ENCODE measurements around the gene MGAT5B.
"Not testable (repeated sequence)": the region's sequence is repeated elsewhere in the genome, so short reads cannot be mapped to it uniquely, and the experiment has no call there.

The MGAT5B gene

GRCh38 chr17:76833747-76834146 is 34.5 kb upstream of the MGAT5B start:
- no peak overlapping the region for H3K9ac ChIP-seq (ENCODE audit: low read length in 5 of 5)

GRCh38 chr17:76834870-76835269 is 33.3 kb upstream of the MGAT5B start:
- Histone ChIP-seq H3K27me3 (ENCODE audit: control insufficient read depth in 5 of 5, insufficient read depth in 4 of 5, low read length in 5 of 5) (peaks cover 9 to 18% (median 16%) of the 10 kb centered on the region in 5 donors), H3K9ac (ENCODE audit: low read length in 5 of 5) (no peak overlapping the region), H3K27ac (ENCODE audit: low read depth, low read length) (no peak overlapping the region), H3K4me1 (ENCODE audit: control insufficient read depth in 5 of 5, insufficient read depth in 5 of 5, low read length in 5 of 5) (peaks cover 0 to 4% (median 3%) of the 10 kb centered on the region in 5 donors), H3K9me3 (ENCODE audit: control insufficient read depth in 5 of 5, low read length in 5 of 5) (no peaks in the 10 kb centered on the region), H3K36me3 (ENCODE audit: control insufficient read depth in 5 of 5, insufficient read depth in 5 of 5, low read length in 5 of 5) (no peaks in the 10 kb centered on the region), H3K4me3 (ENCODE audit: low read depth in 1 of 5, low read length in 5 of 5) (no peak overlapping the region)

More at GRCh38 chr17:76833747-76834146, 34.5 kb upstream of the MGAT5B start:
- Histone ChIP-seq H3K27me3 (ENCODE audit: control insufficient read depth in 5 of 5, insufficient read depth in 4 of 5, low read length in 5 of 5) (peaks cover 9 to 18% (median 12%) of the 10 kb centered on the region in 5 donors), H3K4me3 (ENCODE audit: low read depth in 1 of 5, low read length in 5 of 5) (no peak overlapping the region), H3K9me3 (ENCODE audit: control insufficient read depth in 5 of 5, low read length in 5 of 5) (no peaks in the 10 kb centered on the region), H3K4me1 (ENCODE audit: control insufficient read depth in 5 of 5, insufficient read depth in 5 of 5, low read length in 5 of 5) (no peaks in the 10 kb centered on the region), H3K36me3 (ENCODE audit: control insufficient read depth in 5 of 5, insufficient read depth in 5 of 5, low read length in 5 of 5) (no peaks in the 10 kb centered on the region), H3K27ac (ENCODE audit: low read depth, low read length) (no peak overlapping the region)

GRCh38 chr17:76840443-76840767 is 27.8 kb upstream of the MGAT5B start:
- Histone ChIP-seq H3K4me3 (ENCODE audit: low read depth in 1 of 5, low read length in 5 of 5) (no peak overlapping the region), H3K36me3 (ENCODE audit: control insufficient read depth in 5 of 5, insufficient read depth in 5 of 5, low read length in 5 of 5) (no peaks in the 10 kb centered on the region), H3K27me3 (ENCODE audit: control insufficient read depth in 5 of 5, insufficient read depth in 4 of 5, low read length in 5 of 5) (peaks cover 22 to 43% (median 32%) of the 10 kb centered on the region in 5 donors), H3K9me3 (ENCODE audit: control insufficient read depth in 5 of 5, low read length in 5 of 5) (no peaks in the 10 kb centered on the region), H3K9ac (ENCODE audit: low read length in 5 of 5) (no peak overlapping the region), H3K27ac (ENCODE audit: low read depth, low read length) (no peak overlapping the region), H3K4me1 (ENCODE audit: control insufficient read depth in 5 of 5, insufficient read depth in 5 of 5, low read length in 5 of 5) (peaks cover 0 to 6% (median 4%) of the 10 kb centered on the region in 5 donors)

GRCh38 chr17:76840884-76841775 is 27.1 kb upstream of the MGAT5B start:
- Histone ChIP-seq H3K4me1 (ENCODE audit: control insufficient read depth in 5 of 5, insufficient read depth in 5 of 5, low read length in 5 of 5) (peaks cover 0 to 6% (median 4%) of the 10 kb centered on the region in 5 donors), H3K27ac (ENCODE audit: low read depth, low read length) (no peak overlapping the region), H3K9ac (ENCODE audit: low read length in 5 of 5) (no peak overlapping the region), H3K9me3 (ENCODE audit: control insufficient read depth in 5 of 5, low read length in 5 of 5) (no peaks in the 10 kb centered on the region), H3K4me3 (ENCODE audit: low read depth in 1 of 5, low read length in 5 of 5) (no peak overlapping the region), H3K36me3 (ENCODE audit: control insufficient read depth in 5 of 5, insufficient read depth in 5 of 5, low read length in 5 of 5) (no peaks in the 10 kb centered on the region), H3K27me3 (ENCODE audit: control insufficient read depth in 5 of 5, insufficient read depth in 4 of 5, low read length in 5 of 5) (peaks cover 22 to 47% (median 36%) of the 10 kb centered on the region in 5 donors)

GRCh38 chr17:76841776-76842405 is 26.3 kb upstream of the MGAT5B start:
- Histone ChIP-seq H3K4me1 (ENCODE audit: control insufficient read depth in 5 of 5, insufficient read depth in 5 of 5, low read length in 5 of 5) (peaks cover 0 to 6% (median 4%) of the 10 kb centered on the region in 5 donors), H3K27ac (ENCODE audit: low read depth, low read length) (no peak overlapping the region), H3K36me3 (ENCODE audit: control insufficient read depth in 5 of 5, insufficient read depth in 5 of 5, low read length in 5 of 5) (no peaks in the 10 kb centered on the region), H3K27me3 (ENCODE audit: control insufficient read depth in 5 of 5, insufficient read depth in 4 of 5, low read length in 5 of 5) (peaks cover 22 to 47% (median 38%) of the 10 kb centered on the region in 5 donors), H3K4me3 (ENCODE audit: low read depth in 1 of 5, low read length in 5 of 5) (no peak overlapping the region), H3K9ac (ENCODE audit: low read length in 5 of 5) (no peak overlapping the region), H3K9me3 (ENCODE audit: control insufficient read depth in 5 of 5, low read length in 5 of 5) (no peaks in the 10 kb centered on the region)

- not testable (repeated sequence) for H3K36me3 ChIP-seq (ENCODE audit: control insufficient read depth in 5 of 5, insufficient read depth in 5 of 5, low read length in 5 of 5); H3K27ac ChIP-seq (ENCODE audit: low read depth, low read length); H3K9me3 ChIP-seq (ENCODE audit: control insufficient read depth in 5 of 5, low read length in 5 of 5); H3K4me1 ChIP-seq (ENCODE audit: control insufficient read depth in 5 of 5, insufficient read depth in 5 of 5, low read length in 5 of 5); H3K4me3 ChIP-seq (ENCODE audit: low read depth in 1 of 5, low read length in 5 of 5); H3K9ac ChIP-seq (ENCODE audit: low read length in 5 of 5)
- peaks cover 22 to 47% (median 36%) of the 10 kb centered on the region in 5 donors for H3K27me3 ChIP-seq (ENCODE audit: control insufficient read depth in 5 of 5, insufficient read depth in 4 of 5, low read length in 5 of 5)
Measured at GRCh38 chr17:76843068-76843467, 25.1 kb upstream of the MGAT5B start.

- Histone ChIP-seq H3K27ac (ENCODE audit: low read depth, low read length) (no peak overlapping the region), H3K27me3 (ENCODE audit: control insufficient read depth in 5 of 5, insufficient read depth in 4 of 5, low read length in 5 of 5) (peaks cover 22 to 49% (median 35%) of the 10 kb centered on the region in 5 donors), H3K9ac (ENCODE audit: low read length in 5 of 5) (no peak overlapping the region)
Measured at GRCh38 chr17:76843703-76844484, 24.3 kb upstream of the MGAT5B start.

GRCh38 chr17:76844485-76844829 is 23.7 kb upstream of the MGAT5B start:
- no peak overlapping the region for H3K27ac ChIP-seq (ENCODE audit: low read depth, low read length)
- peaks cover 22 to 48% (median 35%) of the 10 kb centered on the region in 5 donors for H3K27me3 ChIP-seq (ENCODE audit: control insufficient read depth in 5 of 5, insufficient read depth in 4 of 5, low read length in 5 of 5)
- H3K9ac ChIP-seq (ENCODE audit: low read length in 5 of 5): no peak overlapping the region
- H3K9me3 ChIP-seq (ENCODE audit: control insufficient read depth in 5 of 5, low read length in 5 of 5): no peaks in the 10 kb centered on the region
- H3K4me1 ChIP-seq (ENCODE audit: control insufficient read depth in 5 of 5, insufficient read depth in 5 of 5, low read length in 5 of 5): peaks cover 0 to 6% (median 4%) of the 10 kb centered on the region in 5 donors
- no peak overlapping the region for H3K4me3 ChIP-seq (ENCODE audit: low read depth in 1 of 5, low read length in 5 of 5)
- H3K36me3 ChIP-seq (ENCODE audit: control insufficient read depth in 5 of 5, insufficient read depth in 5 of 5, low read length in 5 of 5): no peaks in the 10 kb centered on the region

More at GRCh38 chr17:76843703-76844484, 24.3 kb upstream of the MGAT5B start:
- no peaks in the 10 kb centered on the region for H3K9me3 ChIP-seq (ENCODE audit: control insufficient read depth in 5 of 5, low read length in 5 of 5)
- no peak overlapping the region for H3K4me3 ChIP-seq (ENCODE audit: low read depth in 1 of 5, low read length in 5 of 5)
- H3K4me1 ChIP-seq (ENCODE audit: control insufficient read depth in 5 of 5, insufficient read depth in 5 of 5, low read length in 5 of 5): peaks cover 0 to 6% (median 4%) of the 10 kb centered on the region in 5 donors
- no peaks in the 10 kb centered on the region for H3K36me3 ChIP-seq (ENCODE audit: control insufficient read depth in 5 of 5, insufficient read depth in 5 of 5, low read length in 5 of 5)

- Histone ChIP-seq H3K27me3 (ENCODE audit: control insufficient read depth in 5 of 5, insufficient read depth in 4 of 5, low read length in 5 of 5) (peaks cover 22 to 46% (median 35%) of the 10 kb centered on the region in 5 donors), H3K4me3 (ENCODE audit: low read depth in 1 of 5, low read length in 5 of 5) (no peak overlapping the region), H3K4me1 (ENCODE audit: control insufficient read depth in 5 of 5, insufficient read depth in 5 of 5, low read length in 5 of 5) (peaks cover 0 to 3% (median under 1%) of the 10 kb centered on the region in 5 donors), H3K36me3 (ENCODE audit: control insufficient read depth in 5 of 5, insufficient read depth in 5 of 5, low read length in 5 of 5) (no peaks in the 10 kb centered on the region), H3K9me3 (ENCODE audit: control insufficient read depth in 5 of 5, low read length in 5 of 5) (no peaks in the 10 kb centered on the region), H3K27ac (ENCODE audit: low read depth, low read length) (no peak overlapping the region), H3K9ac (ENCODE audit: low read length in 5 of 5) (no peak overlapping the region)
Measured at GRCh38 chr17:76844846-76845245, 23.4 kb upstream of the MGAT5B start.

Data from subcutaneous abdominal adipose tissue (tissue), 5 donors.